ENCODE data around the gene SEC14L2. TPM values are rescaled to one million over a fixed set of nuclear protein-coding genes. Genes with fewer than 3 reads are reported as not detected.
"Not testable (repeated sequence)": the region's sequence is repeated elsewhere in the genome, so short reads cannot be mapped to it uniquely, and the experiment has no call there.

Gene SEC14L2
- total RNA-seq, 1 donor from 2014 or later = 35.0 TPM

GRCh38 chr22:30455075-30455840 is 58.4 kb downstream of the SEC14L2 start:
- no peak for DNase-seq (ENCODE audit: low read depth, low spot score)

GRCh38 chr22:30457981-30458380 is 61.2 kb downstream of the SEC14L2 start:
- no peak for DNase-seq (ENCODE audit: low read depth, low spot score)

DNA sequence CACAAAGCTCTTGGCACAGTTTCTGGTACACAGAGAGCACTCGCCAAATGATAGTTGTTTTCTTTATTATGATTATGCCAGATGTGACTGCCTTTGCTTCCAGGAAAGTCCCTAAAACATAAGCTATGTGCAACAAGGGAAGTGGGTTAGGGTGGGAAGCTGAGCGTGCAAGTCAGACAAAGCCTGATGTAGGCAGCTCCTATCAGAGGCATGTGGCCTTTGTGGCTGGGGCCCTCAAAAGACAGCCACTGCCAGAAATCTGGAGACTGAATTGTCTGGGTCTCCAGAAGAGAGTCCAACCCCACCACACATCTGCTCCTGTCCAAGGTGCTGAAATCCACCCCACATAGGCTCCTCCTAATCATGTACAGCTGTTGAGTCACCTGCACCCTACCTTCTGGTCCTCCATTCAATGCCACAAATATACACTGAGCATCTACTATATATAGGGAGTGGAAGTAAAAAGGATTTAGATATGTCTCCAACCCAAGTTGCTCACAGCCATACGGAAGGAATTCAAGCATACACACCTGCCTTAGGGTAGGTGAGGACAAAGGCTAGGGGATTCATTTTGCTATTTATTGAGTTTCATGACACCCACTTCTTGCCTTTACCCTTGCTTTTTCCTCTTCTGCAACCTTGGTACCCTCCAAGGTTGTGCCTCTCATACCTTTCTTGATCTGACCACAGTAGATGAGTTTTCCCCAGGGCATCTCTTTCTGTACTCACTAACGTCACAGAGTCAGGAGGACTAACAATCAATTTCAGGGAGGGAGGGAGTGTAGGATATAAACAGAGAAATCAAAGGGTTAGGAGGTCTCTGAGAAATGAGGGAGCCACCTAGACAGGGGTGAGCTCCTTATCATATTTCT is 62.6 kb downstream of the SEC14L2 start:
- DNase-seq (ENCODE audit: low read depth, low spot score) = no peak

- DNase-seq (ENCODE audit: low read depth, low spot score) = no peak
Measured at GRCh38 chr22:30460147-30460546, 63.3 kb downstream of the SEC14L2 start.

GRCh38 chr22:30460555-30460954 is 63.7 kb downstream of the SEC14L2 start:
- not testable (repeated sequence) for DNase-seq (ENCODE audit: low read depth, low spot score)

- no peak for DNase-seq (ENCODE audit: low read depth, low spot score)
Measured at GRCh38 chr22:30469165-30469564, 72.3 kb downstream of the SEC14L2 start.

DNA sequence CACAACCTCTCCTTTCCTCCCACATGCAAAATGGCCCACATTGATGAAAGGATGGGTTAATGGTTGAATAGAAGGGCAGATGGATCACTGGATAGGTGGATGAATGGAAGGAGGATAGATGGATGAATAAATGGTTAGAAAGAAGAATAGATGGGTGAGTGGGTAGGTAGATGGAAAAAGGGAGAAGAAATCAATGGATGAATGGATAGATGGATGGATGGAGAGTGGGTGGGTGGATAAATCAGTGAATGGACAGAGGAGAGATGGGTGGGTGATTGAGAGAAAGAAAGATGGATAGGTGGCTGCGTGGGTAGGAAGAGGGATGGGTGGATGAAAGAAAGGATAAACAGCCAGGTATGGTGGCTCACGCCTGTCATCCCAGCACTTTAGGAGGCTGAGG is 73.8 kb downstream of the SEC14L2 start:
- DNase-seq (ENCODE audit: low read depth, low spot score) = no peak

DNA sequence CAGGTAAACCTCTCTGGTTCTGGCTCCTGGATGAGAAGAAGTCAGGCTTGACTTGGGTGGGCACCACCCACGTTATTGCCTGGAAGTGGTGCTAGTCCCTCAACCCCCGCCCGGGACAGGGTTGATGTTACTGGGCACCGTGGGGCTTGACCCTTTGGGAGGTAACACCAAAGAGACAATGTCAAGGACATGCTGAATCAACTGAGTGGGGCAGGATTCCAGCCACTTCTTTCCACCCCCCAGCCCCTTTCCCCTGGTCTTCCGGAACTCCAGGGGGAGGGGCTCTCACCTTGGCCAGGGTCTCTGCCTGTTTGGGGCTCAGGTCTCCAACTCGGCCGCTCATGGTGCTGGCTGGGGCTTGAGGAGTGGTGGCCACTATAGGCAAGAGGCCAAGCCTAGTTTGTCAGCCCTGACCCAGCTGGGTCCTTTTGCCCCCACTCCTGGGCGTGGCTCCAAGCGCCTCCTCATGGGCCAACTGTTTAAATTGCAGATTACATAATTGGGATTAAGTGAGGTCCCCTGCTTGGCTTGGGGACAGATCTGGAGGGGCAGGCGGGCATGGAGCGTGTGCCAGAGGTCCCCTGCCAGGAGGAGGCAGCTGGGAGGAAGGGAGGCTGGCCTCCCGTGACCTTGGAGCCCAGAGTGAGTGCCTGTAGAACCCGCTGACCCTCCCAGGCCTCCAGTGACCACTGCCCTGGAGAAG is 74.9 kb downstream of the SEC14L2 start, which contains the start of gene SEC14L3:
SEC14L3 (minus strand) TSS at position 402 of the 703 bp plus-strand sequence; CDS start at position 343, 59 bp downstream.
- no peak for DNase-seq (ENCODE audit: low read depth, low spot score)

GRCh38 chr22:30472994-30473720 is 76.3 kb downstream of the SEC14L2 start:
- DNase-seq (ENCODE audit: low read depth, low spot score) = no peak

DNA sequence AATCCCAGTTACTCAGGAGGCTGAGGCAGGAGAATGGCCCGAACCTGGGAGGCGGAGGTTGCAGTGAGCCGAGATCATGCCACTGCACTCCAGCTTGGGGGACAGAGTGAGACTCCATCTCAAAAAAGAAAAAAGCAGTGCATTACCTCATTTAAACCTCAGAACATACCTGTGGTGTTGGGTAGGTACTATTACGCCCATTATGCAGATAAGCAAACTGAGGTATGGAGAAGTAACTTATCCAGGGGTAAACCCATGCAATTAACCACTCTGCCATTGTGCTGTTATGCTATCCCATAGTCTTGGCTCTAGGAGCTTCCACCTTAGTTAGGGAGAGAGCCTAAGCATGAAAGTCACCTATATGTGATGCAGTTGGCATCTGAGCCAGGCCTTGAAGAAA is 77.3 kb downstream of the SEC14L2 start:
- no peak for DNase-seq (ENCODE audit: low read depth, low spot score)

Other genes with a start within 250 kb of the SEC14L2 start
- gene LIF, start 150.3 kb upstream of the SEC14L2 start, total RNA-seq = 0.63 and 0.66 TPM in 2 replicates
- gene OSM, start 130.2 kb upstream of the SEC14L2 start, total RNA-seq = not detected in 2 replicates
- gene CASTOR1, start 107.5 kb upstream of the SEC14L2 start, total RNA-seq = 7.9 and 9.5 TPM in 2 replicates
- gene TBC1D10A, start 70.1 kb upstream of the SEC14L2 start, total RNA-seq = 6.9 and 9.2 TPM in 2 replicates
- gene SF3A1, start 40.1 kb upstream of the SEC14L2 start, total RNA-seq = 18.7 and 29.6 TPM in 2 replicates
- 1.3 and 1.6 TPM in 2 replicates for gene CCDC157, start 40.0 kb upstream of the SEC14L2 start, total RNA-seq
- gene RNF215, start 9.6 kb upstream of the SEC14L2 start, total RNA-seq = 16.8 and 18.1 TPM in 2 replicates
- gene MTFP1, start 28.8 kb downstream of the SEC14L2 start, total RNA-seq = 32.2 and 43.2 TPM in 2 replicates
- gene SEC14L3, start 75.0 kb downstream of the SEC14L2 start, total RNA-seq = not detected in 2 replicates
- gene SEC14L4, start 108.7 kb downstream of the SEC14L2 start, total RNA-seq = not detected in 2 replicates
- 0.04 TPM in 1 of 2 replicates, not detected in the other for gene SEC14L6, start 149.7 kb downstream of the SEC14L2 start, total RNA-seq
- not detected in 2 replicates for gene GAL3ST1, start 177.6 kb downstream of the SEC14L2 start, total RNA-seq
- gene PES1, start 194.9 kb downstream of the SEC14L2 start, total RNA-seq = 115 and 119 TPM in 2 replicates
- 61.3 and 68.3 TPM in 2 replicates for gene TCN2, start 210.2 kb downstream of the SEC14L2 start, total RNA-seq
- 26.5 and 29.7 TPM in 2 replicates for gene SLC35E4, start 238.8 kb downstream of the SEC14L2 start, total RNA-seq